Activated gamma-delta T cell (primary cell): ENCODE data around the gene SLC39A9.

Experiments
- DNase-seq: peaks from one replicate; lab custom pipeline; 2025; lab: John Stamatoyannopoulos, UW

The SLC39A9 gene

DNA sequence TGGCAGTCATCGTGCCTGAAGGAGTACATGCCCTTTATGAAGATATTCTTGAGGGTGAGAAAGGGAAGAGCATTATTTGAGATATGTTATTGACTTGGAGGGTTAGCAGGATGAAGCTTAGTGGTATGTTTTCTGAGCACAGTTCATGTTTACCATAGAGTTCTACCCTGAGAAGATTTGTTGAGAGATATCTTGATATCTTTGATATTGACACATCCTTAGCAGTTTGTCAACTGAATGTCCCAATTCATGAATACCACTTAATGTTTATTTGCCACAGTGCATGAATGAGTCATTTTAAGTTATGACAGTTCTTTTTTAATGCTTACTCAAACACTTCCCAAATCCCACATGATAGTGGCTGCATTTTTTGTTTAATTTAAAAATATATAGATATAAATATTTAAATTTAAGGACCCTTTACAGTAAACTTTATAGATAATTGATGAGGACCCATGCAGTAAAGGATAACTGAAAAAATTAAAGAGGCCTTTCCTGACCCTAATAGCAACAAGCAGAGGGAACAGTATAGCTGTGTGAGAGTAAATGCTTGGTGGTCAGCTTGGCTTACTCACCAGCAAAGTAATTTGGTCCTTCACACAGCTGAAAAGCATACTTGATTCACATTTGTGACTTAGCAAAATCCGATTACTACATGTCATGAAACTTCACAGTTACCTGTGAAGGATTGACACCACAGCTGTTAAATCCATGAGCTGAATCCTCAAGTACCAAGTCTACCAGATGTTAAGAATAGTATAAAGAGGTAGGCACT, 25.8 kb downstream of the SLC39A9 start:
- no peak for DNase-seq

DNA sequence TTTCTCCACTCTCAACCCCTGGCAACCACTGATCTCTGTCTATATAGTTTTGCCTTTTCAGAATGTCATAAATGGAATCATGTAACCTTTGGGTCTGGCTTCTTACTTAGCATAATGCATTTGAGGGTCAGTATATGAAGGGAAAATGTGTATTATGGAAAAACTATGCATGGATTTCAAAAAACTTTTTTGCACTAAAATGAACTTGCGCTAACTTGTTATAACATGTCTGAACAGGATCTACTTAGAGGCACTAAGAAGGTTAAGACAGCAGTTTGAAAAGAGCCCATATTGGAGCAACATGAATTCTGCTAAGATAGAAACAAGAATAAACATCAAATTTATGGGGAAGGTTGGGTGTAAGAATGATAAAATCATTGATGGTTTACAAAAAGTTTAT, 29.1 kb downstream of the SLC39A9 start:
- no peak for DNase-seq

DNA sequence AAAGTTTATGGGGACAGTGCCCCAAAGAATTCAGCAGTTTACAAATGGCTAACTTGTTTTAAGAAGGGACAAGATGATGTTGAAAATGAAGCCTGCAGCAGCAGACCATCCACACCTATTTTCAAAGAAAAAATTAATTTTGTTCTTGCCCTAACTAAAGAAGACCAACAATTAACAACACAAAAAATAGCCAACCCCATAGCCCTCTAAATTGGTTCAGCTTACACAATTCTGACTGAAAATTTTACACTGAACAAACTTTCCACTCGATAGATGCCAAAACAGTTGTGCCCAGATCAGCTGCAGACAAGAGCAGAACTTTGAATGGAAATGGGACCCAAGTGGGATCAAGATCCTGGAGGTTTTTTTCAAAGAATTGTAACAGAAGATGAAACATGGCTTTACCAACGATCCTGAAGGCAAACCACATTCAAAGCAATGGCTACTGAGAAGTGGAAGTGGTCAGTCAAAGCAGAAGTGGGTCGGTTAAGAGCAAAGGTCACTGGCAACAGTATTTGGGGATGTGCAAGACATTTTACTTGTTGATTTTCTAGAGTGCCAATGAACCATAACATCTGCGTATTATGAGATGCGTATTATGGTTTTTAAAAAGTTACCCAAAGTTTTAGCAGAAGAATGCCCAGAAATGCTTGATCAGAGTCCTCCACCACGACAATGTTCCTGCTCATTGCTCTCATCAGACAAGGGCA, 30.0 kb downstream of the SLC39A9 start:
- DNase-seq: no peak

DNA sequence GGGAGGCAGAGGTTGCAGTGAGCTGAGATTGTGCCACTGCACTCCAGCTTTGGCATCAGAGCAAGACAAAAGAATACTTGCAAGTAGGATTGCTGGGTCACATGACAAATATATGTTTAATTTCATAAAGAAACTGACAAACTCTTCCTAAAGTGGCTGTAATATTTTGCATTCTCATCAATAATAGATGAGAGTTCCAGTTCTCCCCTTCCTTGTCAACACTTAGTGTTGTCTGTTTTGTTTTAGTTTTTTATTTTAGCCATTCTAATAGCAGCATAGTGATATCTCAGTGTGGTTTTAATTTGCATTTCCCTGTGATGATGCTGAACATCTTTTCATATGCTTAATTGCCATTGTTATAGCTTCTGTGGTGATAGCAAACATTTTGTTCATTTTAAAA, 31.2 kb downstream of the SLC39A9 start:
- DNase-seq: no peak

DNA sequence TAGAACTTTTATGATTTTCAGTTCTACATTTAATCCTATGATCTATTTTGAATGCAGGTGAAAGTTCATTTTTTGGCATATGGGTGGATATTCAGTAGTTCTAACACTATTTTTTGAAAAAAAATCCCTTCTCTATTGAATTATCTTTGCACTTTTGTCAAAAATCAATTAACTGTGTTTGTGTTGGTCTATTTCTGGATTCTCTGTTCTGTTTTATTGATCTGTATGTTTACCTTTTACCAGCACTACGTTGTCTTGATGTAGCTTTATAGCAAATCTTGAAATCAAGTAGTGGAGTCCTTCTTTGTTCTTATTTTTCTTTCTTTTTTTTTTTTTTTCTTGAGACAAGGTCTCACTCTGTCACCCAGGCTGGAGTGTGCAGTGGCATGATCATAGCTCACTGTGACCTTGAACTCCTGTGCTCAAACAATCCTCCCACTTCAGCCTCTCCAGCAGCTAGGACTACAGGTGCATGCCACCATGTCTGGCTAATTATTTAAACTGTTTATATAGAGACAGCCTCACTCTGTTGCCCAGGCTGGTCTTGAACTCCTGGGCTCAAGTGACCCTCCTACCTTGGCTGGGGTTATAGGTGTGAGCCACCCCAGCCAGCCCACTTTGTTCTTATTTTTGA, 31.9 kb downstream of the SLC39A9 start:
- DNase-seq: no peak

DNA sequence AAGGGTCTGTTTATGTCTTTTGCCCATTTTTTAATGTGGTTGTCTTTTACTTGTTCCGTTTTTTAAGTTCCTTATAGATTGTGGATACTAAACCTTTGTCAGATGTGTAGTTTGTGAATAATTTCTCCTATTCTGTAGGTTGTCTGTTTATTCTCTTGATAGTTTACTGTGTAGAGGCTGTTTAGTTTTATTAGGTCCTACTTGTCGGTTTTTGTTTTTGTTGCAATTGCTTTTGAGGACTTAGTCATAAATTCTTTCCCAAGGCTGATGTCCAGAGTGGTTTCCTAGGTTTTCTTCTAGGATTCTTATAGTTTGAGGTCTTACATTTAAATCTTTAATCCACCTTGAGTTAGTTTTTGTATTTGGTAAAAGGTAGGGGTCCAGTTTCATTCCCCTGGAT, 33.9 kb downstream of the SLC39A9 start:
- DNase-seq: no peak

DNA sequence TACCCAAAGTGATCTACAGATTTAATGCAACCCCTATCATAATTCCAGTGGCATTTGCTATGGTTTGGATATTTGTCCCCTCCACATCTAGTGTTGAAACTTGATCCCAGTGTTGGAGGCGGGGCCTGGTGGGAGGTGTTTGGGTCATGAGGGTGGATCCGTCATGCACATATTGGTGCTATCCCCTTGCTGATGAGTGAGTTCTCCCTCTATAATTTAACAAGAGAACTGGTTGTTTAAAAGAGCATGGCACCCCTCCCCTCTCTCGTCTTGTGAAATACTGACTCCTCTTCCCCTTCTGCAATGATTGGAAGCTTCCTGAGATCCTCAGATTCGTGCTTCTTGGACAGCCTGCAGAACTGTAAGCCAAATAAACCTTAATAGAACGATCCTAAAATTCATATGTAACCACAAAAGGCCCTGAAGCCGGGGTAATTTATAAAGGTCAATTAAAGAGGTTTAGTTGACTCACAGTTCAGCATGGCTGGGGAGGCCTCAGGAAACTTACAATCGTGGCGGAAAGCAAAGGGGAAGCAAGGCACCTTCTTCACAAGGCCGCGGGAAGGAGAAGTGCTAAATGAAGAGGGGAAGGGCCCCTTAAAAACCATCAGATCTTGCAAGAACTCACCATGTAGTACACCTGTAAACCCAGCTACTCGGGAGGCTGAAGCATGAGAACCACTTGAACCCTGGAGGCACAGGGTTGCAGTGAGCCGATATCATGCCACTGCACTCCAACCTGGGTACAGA, 41.2 kb downstream of the SLC39A9 start:
- no peak for DNase-seq

DNA sequence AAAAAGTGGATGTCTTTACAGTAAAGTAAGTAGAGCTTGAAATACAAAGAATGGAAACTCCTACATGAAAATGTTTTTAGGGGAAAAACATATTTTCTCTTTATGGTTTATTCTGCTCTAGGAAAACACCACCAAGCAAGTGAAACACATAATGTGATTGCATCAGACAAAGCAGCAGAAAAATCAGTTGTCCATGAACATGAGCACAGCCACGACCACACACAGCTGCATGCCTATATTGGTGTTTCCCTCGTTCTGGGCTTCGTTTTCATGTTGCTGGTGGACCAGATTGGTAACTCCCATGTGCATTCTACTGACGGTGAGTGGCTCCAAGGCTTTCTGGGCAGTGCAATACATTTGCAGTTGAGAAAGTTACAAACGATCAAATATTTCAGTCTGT, 43.5 kb downstream of the SLC39A9 start:
- DNase-seq: no peak

DNA sequence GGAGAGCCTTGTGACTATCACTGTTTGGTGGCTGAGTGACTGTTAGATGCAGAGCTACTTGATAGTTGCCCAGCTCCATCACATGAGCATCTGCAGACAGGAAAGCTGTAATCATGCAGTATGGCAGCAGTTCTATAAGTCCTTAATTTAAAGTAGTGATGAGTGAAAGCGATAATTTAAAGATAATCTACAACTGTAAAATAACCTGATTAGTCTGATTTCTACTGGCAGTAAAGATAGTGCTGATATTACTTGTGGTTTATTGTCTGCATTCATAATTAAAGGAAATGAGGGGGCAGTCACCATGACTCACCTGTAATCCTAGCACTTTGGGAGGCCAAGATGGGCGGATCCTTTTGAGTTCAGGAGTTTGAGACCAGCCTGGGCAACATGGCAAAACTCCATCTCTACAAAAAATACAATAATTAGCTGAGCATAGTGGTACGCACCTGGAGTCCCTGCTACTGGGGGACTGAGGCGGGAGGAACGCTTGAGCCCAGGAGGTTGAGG, 44.9 kb downstream of the SLC39A9 start:
- no peak for DNase-seq

DNA sequence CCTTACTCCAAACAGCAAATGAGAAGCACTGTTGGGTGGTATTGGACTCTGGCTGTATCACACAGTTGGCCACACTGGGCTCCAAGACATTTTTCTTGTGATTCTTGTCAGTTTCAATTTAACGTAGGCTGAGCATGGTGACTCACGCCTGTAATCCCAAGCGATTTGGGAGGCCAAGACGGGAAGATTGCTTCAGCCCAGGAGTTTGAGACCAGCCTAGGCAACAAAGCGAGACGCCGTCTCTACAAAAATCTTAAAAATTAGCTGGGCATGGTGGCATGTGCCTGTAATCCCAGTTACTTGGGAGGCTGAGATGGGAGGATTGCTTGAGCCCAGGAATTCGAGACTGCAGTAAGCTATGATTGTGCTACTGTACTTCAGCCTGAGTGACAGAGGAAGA, 50.7 kb downstream of the SLC39A9 start:
- DNase-seq: no peak

DNA sequence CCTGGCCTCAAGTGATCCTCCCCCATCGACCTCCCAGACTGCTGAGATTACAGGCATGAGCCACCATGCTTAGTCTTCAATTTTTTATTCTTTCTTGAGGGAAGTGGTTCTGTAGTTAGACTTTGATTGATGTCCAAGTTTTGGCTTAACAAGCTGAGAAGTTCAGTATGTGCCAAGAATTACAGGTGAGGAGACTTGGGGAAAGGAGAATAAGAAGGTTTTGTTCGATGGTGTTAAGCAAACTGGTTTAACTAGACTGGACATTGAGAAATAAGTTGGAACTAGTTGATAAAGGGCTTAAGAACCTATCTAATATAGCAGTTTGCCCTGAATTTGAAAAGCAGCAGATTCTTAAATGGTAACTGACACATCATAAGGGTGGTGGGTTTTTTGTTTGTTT, 53.4 kb downstream of the SLC39A9 start:
- no peak for DNase-seq

DNA sequence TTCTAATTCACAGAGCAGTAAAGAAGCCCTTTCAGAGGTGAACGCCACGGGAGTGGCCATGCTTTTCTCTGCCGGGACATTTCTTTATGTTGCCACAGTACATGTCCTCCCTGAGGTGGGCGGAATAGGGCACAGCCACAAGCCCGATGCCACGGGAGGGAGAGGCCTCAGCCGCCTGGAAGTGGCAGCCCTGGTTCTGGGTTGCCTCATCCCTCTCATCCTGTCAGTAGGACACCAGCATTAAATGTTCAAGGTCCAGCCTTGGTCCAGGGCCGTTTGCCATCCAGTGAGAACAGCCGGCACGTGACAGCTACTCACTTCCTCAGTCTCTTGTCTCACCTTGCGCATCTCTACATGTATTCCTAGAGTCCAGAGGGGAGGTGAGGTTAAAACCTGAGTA, 59.9 kb downstream of the SLC39A9 start:
- DNase-seq: no peak

DNA sequence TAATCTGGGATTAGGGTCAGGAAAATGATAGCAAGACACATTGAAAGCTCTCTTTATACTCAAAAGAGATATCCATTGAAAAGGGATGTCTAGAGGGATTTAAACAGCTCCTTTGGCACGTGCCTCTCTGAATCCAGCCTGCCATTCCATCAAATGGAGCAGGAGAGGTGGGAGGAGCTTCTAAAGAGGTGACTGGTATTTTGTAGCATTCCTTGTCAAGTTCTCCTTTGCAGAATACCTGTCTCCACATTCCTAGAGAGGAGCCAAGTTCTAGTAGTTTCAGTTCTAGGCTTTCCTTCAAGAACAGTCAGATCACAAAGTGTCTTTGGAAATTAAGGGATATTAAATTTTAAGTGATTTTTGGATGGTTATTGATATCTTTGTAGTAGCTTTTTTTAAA, 60.6 kb downstream of the SLC39A9 start:
- DNase-seq: no peak

DNA sequence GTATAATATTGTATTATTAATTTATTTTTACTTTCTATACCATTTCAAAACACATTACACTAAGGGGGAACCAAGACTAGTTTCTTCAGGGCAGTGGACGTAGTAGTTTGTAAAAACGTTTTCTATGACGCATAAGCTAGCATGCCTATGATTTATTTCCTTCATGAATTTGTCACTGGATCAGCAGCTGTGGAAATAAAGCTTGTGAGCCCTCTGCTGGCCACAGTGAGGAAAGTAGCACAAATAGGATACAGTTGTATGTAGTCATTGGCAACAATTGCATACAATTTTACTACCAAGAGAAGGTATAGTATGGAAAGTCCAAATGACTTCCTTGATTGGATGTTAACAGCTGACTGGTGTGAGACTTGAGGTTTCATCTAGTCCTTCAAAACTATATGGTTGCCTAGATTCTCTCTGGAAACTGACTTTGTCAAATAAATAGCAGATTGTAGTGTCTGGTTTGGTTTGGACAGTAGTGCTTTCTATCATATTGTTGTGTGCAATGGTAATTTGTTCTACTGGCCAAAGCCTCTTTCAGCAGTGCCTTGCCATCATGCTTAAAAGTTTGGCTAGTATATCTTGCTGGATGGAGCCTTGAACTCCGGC, 61.7 kb downstream of the SLC39A9 start:
- no peak for DNase-seq

DNA sequence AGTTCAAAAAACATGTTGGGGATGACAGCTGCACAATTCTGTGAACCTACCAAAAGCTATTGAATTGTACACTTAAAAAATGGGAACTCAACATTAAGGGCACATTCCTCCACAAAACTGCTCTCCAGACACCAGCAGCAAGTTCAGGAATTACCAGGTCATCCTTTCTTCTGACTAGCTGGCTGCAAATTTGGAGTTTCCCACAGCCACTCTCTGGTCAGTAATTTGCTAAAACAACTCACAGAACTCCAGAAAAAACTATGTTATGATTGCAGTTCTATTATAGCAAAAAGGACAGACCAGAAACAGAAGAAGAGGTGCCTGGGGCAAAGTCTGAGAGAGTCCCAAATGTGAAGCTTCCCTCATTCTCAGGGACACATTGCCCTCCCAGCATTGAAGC, 65.9 kb downstream of the SLC39A9 start:
- no peak for DNase-seq

DNA sequence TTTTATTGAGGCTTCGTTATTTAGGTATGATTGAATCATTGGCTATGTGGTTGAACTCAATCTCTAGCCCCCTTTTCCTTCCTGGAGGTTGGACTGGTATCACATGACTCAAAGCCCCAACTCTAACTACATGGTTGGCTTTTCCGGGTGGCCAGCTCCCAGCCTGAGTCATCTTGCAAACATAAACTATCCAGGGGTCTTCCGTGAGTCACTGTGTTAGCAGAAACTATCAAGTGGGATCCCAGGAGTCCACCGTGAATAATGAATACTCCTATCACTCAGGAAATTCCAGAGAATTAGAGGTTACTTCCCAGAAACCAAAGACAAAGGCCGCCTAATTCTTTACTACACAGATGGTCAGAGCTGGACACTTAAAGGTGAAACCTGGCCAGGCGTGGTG, 66.3 kb downstream of the SLC39A9 start:
- no peak for DNase-seq

DNA sequence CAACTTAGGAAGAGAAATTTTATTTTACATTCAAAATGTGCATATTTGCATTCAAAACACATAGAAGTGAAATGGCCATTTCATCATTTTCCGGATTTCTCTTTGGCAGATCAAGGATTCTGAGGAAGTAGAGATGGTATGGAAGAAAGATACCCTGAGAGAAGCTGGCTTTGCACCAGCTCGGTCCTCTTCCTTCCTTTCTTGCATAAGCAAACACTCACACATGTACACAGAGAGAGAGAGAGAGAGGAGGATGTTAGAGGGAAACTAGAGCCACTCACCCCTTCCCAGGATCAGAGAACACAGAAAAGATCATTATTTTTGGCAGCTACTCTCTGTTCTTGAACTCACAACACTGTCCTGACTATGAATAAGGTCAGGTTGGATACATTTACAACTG, 70.5 kb downstream of the SLC39A9 start:
- no peak for DNase-seq

DNA sequence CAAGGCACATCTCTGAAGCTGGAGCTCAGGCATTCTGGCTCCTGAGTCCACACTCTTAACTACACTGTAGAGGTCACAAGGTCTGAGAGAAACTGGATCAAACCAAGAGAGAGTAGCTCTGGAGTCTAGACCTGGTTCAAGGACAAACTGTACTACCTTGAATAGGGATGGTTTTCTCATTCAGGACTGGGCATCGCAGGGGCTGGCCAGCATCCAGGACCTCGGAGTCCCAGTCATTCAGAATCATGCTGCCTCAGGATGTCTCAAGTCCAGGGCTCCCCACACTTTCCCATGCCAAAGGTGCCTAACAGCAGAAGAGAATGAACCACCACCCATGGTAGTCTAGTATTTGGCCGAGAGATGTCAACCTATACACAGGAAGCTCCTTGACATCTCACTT, 72.9 kb downstream of the SLC39A9 start:
- DNase-seq: no peak

DNA sequence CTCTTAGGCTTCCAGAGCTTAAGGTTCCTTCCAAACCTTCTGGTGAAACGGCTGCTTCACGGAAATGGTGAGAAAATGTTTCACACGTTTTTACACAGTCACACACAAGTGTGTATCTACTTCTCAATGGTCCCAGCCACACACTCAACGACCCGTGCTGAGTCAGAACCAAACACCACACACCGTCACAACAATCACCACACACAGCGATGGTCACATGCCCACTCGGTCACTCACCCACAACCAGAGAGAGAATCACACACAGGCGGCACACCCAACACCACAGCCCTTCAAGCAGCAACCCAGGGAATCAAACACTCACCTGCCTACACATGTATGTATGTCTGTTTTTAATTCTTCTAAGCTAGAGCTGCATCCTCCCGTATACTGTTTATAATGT, 73.4 kb downstream of the SLC39A9 start:
- no peak for DNase-seq

DNA sequence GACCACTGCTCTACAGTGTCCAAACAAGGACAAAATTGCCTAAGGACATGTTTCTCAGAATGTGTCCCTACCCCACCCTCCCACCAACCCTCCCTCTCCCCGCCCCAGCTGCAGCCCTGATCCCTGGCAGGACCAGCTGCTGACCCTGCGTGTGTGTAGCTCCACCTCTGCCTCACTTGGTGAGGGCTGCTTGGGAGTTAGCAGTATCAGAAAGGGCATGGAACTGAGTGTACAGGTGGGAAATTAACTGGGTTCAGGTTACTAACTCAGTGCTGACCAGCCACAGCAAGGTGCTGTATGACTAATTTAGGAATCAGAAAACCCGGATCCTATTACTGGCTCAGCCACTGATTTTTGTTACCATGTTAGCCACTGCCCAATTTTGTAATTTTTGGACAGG, 74.8 kb downstream of the SLC39A9 start:
- DNase-seq: no peak

DNA sequence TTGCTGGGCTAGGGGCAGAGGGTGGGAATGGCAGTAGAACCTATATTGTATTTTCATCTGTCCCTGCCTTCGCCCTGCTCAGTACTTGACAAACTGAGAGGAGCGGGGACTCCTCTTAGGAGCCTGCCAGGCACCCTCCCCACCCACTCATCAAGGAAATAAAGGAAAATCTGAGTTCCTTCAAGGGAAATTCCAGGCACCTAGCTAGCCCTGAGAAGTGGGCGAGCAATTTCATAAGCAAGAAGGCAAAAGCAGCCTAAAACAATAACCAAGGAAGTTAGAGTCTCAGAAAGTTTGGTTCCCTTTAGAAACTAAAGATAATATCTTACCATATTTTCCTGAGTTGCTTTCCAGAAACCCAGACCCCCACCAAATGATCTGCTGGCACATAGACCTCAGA, 75.5 kb downstream of the SLC39A9 start:
- no peak for DNase-seq
